HEK293 (cell line): Measurements from ENCODE around the gene OR8D1.
"Not testable (repeated sequence)": the region's sequence is repeated elsewhere in the genome, so short reads cannot be mapped to it uniquely, and the experiment has no call there.

Experiments
- CTCF ChIA-PET: fragments of 350-600 bp; formaldehyde crosslinking; extraction: SDS; loops from one replicate; lab custom pipeline; 2021; ENCODE audit warnings: antibody characterized with exemption; lab: Yijun Ruan, JAX
- POLR2A ChIA-PET: fragments of 300-600 bp; formaldehyde crosslinking; extraction: SDS; loops from one replicate; lab custom pipeline; 2020; ENCODE audit warnings: antibody characterized with exemption, inconsistent platforms; lab: Yijun Ruan, JAX
- H3K27ac ChIP-seq: fragments of 200-500 bp; sonication (Bioruptor generic); 2 replicates; pipeline ENCODE4 v1.5.1; 2014; ENCODE audit warnings: low read depth, low read length, control low read depth, inconsistent platforms; ENCODE audit errors: extremely low read depth
- H3K36me3 ChIP-seq, 2 experiments: fragments of 200-500 bp in 1 of 2; sonication (Bioruptor generic) in 1 of 2; 1 replicate in 1 of 2; 2 replicates in 1 of 2; pipeline ENCODE4 v1.5.1; 2014 to 2017; ENCODE audit warnings: inconsistent platforms in 2 of 2, low read length in 2 of 2; ENCODE audit not compliant: control insufficient read depth in 2 of 2, insufficient read depth in 1 of 2
- H3K4me1 ChIP-seq: fragments of 200-500 bp; sonication (Bioruptor generic); 2 replicates; pipeline ENCODE4 v1.5.1; 2014; ENCODE audit warnings: mild to moderate bottlenecking, low read length, inconsistent platforms; ENCODE audit not compliant: control insufficient read depth, insufficient read depth
- H3K4me3 ChIP-seq: 2 replicates; pipeline ENCODE4 v1.5.1; 2011; ENCODE audit warnings: low read depth, mild to moderate bottlenecking, control low read depth, low read length, moderate library complexity
- H3K9me3 ChIP-seq: fragments of 200-500 bp; sonication (Bioruptor generic); 2 replicates; pipeline ENCODE4 v1.5.1; 2014; ENCODE audit warnings: low read depth, low read length, inconsistent platforms; ENCODE audit not compliant: control insufficient read depth, insufficient read depth
- MZF1 ChIP-seq: fragments of 450-650 bp; formaldehyde crosslinking; IDR thresholded peaks from 2 replicates; pipeline ENCODE4 v1.5.1; 2017; ENCODE audit warnings: missing biosample characterization, missing genetic modification characterization, borderline replicate concordance
- PATZ1 ChIP-seq: fragments of 450-650 bp; formaldehyde crosslinking; IDR thresholded peaks from 2 replicates; pipeline ENCODE4 v1.5.1; 2016; ENCODE audit warnings: missing biosample characterization, missing genetic modification characterization
- ZFP3 ChIP-seq: fragments of 450-650 bp; formaldehyde crosslinking; IDR thresholded peaks from 2 replicates; pipeline ENCODE4 v1.5.1; 2016; ENCODE audit warnings: low read depth, missing biosample characterization, missing genetic modification characterization
- ZNF157 ChIP-seq: fragments of 450-650 bp; formaldehyde crosslinking; IDR thresholded peaks from 2 replicates; pipeline ENCODE4 v1.5.1; 2016; ENCODE audit warnings: missing biosample characterization, missing genetic modification characterization
- ZNF350 ChIP-seq: fragments of 450-650 bp; formaldehyde crosslinking; IDR thresholded peaks from 2 replicates; pipeline ENCODE4 v1.5.0; 2017; ENCODE audit warnings: missing biosample characterization, mild to moderate bottlenecking, missing genetic modification characterization
- ZNF391 ChIP-seq: fragments of 450-650 bp; formaldehyde crosslinking; IDR thresholded peaks from 2 replicates; pipeline ENCODE4 v1.5.1; 2016; ENCODE audit warnings: low read depth, missing biosample characterization, missing genetic modification characterization, borderline replicate concordance
- ZNF501 ChIP-seq: fragments of 450-650 bp; formaldehyde crosslinking; IDR thresholded peaks from 2 replicates; pipeline ENCODE4 v1.5.1; 2016; ENCODE audit warnings: missing biosample characterization, missing genetic modification characterization
- ZNF510 ChIP-seq: fragments of 450-650 bp; formaldehyde crosslinking; IDR thresholded peaks from 2 replicates; pipeline ENCODE4 v1.5.1; 2018; ENCODE audit warnings: mild to moderate bottlenecking, missing genetic modification characterization, missing biosample characterization; ENCODE audit not compliant: insufficient replicate concordance
- ZNF677 ChIP-seq: fragments of 450-650 bp; IDR thresholded peaks from 2 replicates; pipeline ENCODE4 v1.5.0; 2018; ENCODE audit warnings: missing biosample characterization, mild to moderate bottlenecking, missing genetic modification characterization, moderate library complexity
- ZNF776 ChIP-seq: fragments of 450-650 bp; formaldehyde crosslinking; IDR thresholded peaks from 2 replicates; pipeline ENCODE4 v1.5.0; 2017; ENCODE audit warnings: missing biosample characterization, missing genetic modification characterization, borderline replicate concordance
- ZSCAN4 ChIP-seq: fragments of 450-650 bp; formaldehyde crosslinking; IDR thresholded peaks from 2 replicates; pipeline ENCODE4 v1.5.1; 2017; ENCODE audit warnings: missing biosample characterization, missing genetic modification characterization
- TF ChIP-seq, protein P1 (sequence below): fragments of 450-650 bp; formaldehyde crosslinking; IDR thresholded peaks from 2 replicates; pipeline ENCODE4 v1.5.1; 2016; ENCODE audit warnings: missing biosample characterization, missing genetic modification characterization
- TF ChIP-seq, protein P2 (sequence below): fragments of 450-650 bp; formaldehyde crosslinking; IDR thresholded peaks from 2 replicates; pipeline ENCODE4 v1.5.1; 2016; ENCODE audit warnings: missing biosample characterization, missing genetic modification characterization
- TF ChIP-seq, protein P3 (sequence below): fragments of 450-650 bp; formaldehyde crosslinking; IDR thresholded peaks from 2 replicates; pipeline ENCODE4 v1.5.1; 2016; ENCODE audit warnings: missing biosample characterization, missing genetic modification characterization
- TF ChIP-seq, protein P4 (sequence below): fragments of 450-650 bp; formaldehyde crosslinking; IDR thresholded peaks from 2 replicates; pipeline ENCODE4 v1.5.1; 2016; ENCODE audit warnings: missing biosample characterization, missing genetic modification characterization

OR8D1 gene

DNA sequence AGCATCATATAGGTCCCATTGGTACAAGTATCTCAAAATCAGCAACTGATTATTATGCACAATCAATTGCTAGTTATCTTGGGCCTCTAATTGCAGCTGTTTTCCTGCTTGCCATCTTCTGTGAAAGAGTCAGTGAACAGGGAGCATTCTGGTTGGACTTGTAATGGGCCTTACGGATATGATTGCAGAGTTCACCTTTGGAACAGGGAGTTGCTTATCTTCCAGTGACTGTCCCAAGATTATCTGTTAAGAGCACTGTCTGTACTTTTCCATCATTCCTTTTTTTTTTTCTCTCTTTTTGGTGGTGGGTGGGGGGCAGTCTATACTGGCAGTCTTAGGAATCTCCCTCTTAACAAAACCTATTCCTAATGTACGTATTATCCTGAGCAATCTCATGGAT lies 39.7 kb downstream of the OR8D1 start (continued):
- TF ChIP-seq ZNF391 (tag by site-specific recombination) (no peak), ZNF350 (tag by site-specific recombination) (no peak), ZNF510 (tag by site-specific recombination) (no peak), MZF1 (tag by site-specific recombination) (no peak), ZSCAN4 (tag by site-specific recombination) (no peak)
- TF ChIP-seq, protein P1, sequence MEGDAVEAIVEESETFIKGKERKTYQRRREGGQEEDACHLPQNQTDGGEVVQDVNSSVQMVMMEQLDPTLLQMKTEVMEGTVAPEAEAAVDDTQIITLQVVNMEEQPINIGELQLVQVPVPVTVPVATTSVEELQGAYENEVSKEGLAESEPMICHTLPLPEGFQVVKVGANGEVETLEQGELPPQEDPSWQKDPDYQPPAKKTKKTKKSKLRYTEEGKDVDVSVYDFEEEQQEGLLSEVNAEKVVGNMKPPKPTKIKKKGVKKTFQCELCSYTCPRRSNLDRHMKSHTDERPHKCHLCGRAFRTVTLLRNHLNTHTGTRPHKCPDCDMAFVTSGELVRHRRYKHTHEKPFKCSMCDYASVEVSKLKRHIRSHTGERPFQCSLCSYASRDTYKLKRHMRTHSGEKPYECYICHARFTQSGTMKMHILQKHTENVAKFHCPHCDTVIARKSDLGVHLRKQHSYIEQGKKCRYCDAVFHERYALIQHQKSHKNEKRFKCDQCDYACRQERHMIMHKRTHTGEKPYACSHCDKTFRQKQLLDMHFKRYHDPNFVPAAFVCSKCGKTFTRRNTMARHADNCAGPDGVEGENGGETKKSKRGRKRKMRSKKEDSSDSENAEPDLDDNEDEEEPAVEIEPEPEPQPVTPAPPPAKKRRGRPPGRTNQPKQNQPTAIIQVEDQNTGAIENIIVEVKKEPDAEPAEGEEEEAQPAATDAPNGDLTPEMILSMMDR (tag by site-specific recombination) = no peak

DNA sequence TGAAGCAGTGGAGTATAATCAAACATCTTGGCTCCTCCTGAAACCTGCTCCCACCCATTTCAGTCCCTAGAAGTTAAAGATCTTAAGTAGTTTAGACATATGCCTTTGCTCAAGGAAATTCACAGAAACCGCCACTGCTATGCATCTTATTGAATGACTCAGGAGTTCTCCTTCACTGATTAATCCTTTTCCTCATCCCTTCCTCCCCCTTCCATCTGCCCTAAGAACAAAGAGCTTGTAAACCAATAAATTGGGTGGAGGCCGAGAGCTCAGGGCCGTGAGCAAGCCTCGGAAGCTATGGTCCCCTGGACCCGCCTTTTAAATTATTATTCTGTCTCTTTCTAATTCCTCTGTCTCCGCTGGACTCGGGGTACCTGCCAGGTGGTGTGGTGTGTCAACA lies 42.9 kb downstream of the OR8D1 start:
- H3K36me3 ChIP-seq, H3K9me3 ChIP-seq, POLR2A ChIA-PET, H3K4me3 ChIP-seq, H3K4me1 ChIP-seq, H3K27ac ChIP-seq: not testable (repeated sequence)
- CTCF ChIA-PET = interaction anchor here (0.8 kb wide), 1 partner anchor 202 kb away, joined by 3 read pairs; no protein-coding TSS in a partner anchor

DNA sequence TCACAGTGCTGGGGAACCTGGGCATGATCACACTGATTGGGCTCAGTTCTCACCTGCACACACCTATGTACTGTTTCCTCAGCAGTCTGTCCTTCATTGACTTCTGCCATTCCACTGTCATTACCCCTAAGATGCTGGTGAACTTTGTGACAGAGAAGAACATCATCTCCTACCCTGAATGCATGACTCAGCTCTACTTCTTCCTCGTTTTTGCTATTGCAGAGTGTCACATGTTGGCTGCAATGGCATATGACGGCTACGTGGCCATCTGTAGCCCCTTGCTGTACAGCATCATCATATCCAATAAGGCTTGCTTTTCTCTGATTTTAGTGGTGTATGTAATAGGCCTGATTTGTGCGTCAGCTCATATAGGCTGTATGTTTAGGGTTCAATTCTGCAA lies 48.7 kb downstream of the OR8D1 start:
- H3K9me3 ChIP-seq, H3K4me3 ChIP-seq, POLR2A ChIA-PET, CTCF ChIA-PET, H3K27ac ChIP-seq, H3K36me3 ChIP-seq, H3K4me1 ChIP-seq: not testable (repeated sequence)

GRCh38 chr11:124256076-124256475 lies 57.7 kb downstream of the OR8D1 start, which contains the start of gene OR8G5:
TSS of gene OR8G5 (plus strand) at chr11:124256376. CDS start at chr11:124264932, 8,556 bp downstream.
- no peaks in the 10 kb centered on the region for H3K9me3 ChIP-seq
- ChIA-PET POLR2A (no interaction called here), CTCF (no interaction called here)
- no peak within 1 kb of the TSS for H3K4me3 ChIP-seq
- H3K36me3 ChIP-seq = no peaks in the 10 kb centered on the region
- H3K27ac ChIP-seq = no peak within 1 kb of the TSS
- H3K4me1 ChIP-seq = no peaks in the 10 kb centered on the region
- TF ChIP-seq, protein P2, sequence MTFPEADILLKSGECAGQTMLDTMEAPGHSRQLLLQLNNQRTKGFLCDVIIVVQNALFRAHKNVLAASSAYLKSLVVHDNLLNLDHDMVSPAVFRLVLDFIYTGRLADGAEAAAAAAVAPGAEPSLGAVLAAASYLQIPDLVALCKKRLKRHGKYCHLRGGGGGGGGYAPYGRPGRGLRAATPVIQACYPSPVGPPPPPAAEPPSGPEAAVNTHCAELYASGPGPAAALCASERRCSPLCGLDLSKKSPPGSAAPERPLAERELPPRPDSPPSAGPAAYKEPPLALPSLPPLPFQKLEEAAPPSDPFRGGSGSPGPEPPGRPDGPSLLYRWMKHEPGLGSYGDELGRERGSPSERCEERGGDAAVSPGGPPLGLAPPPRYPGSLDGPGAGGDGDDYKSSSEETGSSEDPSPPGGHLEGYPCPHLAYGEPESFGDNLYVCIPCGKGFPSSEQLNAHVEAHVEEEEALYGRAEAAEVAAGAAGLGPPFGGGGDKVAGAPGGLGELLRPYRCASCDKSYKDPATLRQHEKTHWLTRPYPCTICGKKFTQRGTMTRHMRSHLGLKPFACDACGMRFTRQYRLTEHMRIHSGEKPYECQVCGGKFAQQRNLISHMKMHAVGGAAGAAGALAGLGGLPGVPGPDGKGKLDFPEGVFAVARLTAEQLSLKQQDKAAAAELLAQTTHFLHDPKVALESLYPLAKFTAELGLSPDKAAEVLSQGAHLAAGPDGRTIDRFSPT = no peak
- TF ChIP-seq ZNF776 (no peak), ZNF157 (no peak), ZNF501 (tag by site-specific recombination) (no peak), ZNF677 (tag by site-specific recombination) (no peak), ZNF510 (tag by site-specific recombination) (no peak), ZFP3 (tag by site-specific recombination) (no peak), PATZ1 (no peak)
- TF ChIP-seq, protein P3, sequence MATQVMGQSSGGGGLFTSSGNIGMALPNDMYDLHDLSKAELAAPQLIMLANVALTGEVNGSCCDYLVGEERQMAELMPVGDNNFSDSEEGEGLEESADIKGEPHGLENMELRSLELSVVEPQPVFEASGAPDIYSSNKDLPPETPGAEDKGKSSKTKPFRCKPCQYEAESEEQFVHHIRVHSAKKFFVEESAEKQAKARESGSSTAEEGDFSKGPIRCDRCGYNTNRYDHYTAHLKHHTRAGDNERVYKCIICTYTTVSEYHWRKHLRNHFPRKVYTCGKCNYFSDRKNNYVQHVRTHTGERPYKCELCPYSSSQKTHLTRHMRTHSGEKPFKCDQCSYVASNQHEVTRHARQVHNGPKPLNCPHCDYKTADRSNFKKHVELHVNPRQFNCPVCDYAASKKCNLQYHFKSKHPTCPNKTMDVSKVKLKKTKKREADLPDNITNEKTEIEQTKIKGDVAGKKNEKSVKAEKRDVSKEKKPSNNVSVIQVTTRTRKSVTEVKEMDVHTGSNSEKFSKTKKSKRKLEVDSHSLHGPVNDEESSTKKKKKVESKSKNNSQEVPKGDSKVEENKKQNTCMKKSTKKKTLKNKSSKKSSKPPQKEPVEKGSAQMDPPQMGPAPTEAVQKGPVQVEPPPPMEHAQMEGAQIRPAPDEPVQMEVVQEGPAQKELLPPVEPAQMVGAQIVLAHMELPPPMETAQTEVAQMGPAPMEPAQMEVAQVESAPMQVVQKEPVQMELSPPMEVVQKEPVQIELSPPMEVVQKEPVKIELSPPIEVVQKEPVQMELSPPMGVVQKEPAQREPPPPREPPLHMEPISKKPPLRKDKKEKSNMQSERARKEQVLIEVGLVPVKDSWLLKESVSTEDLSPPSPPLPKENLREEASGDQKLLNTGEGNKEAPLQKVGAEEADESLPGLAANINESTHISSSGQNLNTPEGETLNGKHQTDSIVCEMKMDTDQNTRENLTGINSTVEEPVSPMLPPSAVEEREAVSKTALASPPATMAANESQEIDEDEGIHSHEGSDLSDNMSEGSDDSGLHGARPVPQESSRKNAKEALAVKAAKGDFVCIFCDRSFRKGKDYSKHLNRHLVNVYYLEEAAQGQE = no peak
- TF ChIP-seq, protein P4, sequence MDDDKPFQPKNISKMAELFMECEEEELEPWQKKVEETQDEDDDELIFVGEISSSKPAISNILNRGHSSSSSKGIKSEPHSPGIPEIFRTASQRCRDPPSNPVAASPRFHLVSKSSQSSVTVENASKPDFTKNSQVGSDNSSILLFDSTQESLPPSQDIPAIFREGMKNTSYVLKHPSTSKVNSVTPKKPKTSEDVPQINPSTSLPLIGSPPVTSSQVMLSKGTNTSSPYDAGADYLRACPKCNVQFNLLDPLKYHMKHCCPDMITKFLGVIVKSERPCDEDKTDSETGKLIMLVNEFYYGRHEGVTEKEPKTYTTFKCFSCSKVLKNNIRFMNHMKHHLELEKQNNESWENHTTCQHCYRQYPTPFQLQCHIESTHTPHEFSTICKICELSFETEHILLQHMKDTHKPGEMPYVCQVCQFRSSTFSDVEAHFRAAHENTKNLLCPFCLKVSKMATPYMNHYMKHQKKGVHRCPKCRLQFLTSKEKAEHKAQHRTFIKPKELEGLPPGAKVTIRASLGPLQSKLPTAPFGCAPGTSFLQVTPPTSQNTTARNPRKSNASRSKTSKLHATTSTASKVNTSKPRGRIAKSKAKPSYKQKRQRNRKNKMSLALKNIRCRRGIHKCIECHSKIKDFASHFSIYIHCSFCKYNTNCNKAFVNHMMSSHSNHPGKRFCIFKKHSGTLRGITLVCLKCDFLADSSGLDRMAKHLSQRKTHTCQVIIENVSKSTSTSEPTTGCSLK = no peak
